ENCODE measurements around the gene CDH20. TPM values are rescaled to one million over a fixed set of nuclear protein-coding genes. Genes with fewer than 3 reads are reported as not detected.

The CDH20 gene
- total and polyA plus RNA-seq, 2 of the 4 experiments (the other 2 are of a cell fraction): not detected

DNA sequence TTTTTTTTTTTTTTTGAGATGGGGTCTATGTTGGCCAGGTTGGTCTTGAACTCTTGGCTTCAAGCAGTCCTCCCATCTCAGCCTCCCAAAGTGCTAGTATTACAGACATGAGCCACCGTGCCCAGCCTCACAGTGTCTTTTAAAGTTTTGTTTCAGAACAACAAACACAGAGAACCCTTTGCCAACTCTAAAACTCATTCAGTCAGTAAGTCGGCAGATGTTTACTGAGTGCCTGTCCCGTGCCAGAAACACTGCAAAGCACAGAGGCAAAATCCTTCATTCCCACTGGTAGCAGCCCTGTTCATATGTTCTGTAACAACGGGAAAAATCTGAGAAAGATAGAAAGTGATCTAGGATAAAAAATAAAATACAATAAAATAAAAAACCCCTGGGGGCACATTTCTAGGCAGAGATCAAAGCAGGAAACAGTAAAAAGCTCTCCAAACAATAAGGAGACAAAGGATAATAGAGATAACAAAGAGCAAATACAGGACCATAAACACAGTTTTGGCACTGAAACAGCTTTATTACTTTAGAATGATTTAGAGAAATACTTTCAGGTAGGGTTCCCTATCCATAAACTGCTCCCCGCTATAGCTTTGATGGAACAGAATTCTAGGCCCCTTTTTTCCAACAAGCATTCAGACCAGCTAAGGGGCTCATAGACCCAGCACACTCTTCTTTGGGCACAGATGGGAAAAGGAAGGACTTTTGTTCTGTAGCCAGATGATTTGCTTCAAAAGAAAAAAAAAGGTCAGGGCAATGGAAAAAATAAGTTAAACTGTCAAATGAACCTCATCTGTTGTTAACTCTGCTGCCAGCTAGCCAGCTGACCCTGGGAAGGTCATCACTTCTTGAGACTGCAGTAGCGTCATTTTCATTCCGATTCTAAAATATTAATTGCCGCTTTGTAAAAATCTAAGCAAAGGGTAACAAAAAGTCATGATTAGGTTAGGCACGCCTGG, 212.3 kb downstream of the CDH20 start:
- ATAC-seq (ENCODE audit: low read depth) (no peak), DNase-seq (no peak)
- BruUV-seq (replicated peaks): no TSS peak
- Histone ChIP-seq H3K56ac (ENCODE audit: extremely low read depth, insufficient read depth, low read length) (no peak overlapping the region), H3K4ac (ENCODE audit: low read depth, low read length) (no peak overlapping the region), H3K4me2 (ENCODE audit: low read depth, low read length) (no peak overlapping the region), H2BK120ac (ENCODE audit: low read depth, low read length) (no peak overlapping the region), H3K4me3 (ENCODE audit: insufficient read depth, low read depth, low read length) (no peak overlapping the region), H2BK15ac (ENCODE audit: low read depth, low read length) (no peak overlapping the region), H3K36me3 (ENCODE audit: control insufficient read depth, insufficient read depth, low read length) (no peaks in the 10 kb centered on the region), H2AK5ac (ENCODE audit: low read depth, low read length) (no peak overlapping the region), H3K9me3 (ENCODE audit: control insufficient read depth, insufficient read depth, low read length) (no peaks in the 10 kb centered on the region), H2BK20ac (ENCODE audit: low read depth, low read length) (no peak overlapping the region), H2AFZ (replicated peaks; ENCODE audit: low read length, poor library complexity) (no peak overlapping the region), H3K79me1 (ENCODE audit: low read depth in 1 of 2, low read length in 2 of 2) (no peaks in the 10 kb centered on the region), H3K27ac (ENCODE audit: insufficient read depth, low read length) (no peak overlapping the region), H3K9ac (ENCODE audit: low read depth, low read length) (no peak overlapping the region), H4K91ac (ENCODE audit: insufficient read depth, low read depth, low read length) (no peak overlapping the region), H3K18ac (ENCODE audit: low read depth, low read length) (no peak overlapping the region), H3K9me1 (ENCODE audit: insufficient read depth, low read length) (0 out of 2 replicates have a peak, but pooled peaks cover 4% of the 10 kb centered on the region), H3K4me1 (ENCODE audit: control insufficient read depth, insufficient read depth, low read length) (peaks cover 2% of the 10 kb centered on the region; the same call in 1 of the 2 replicates), H3K14ac (replicated peaks; ENCODE audit: low read depth, low read length) (no peak overlapping the region), H3K23ac (ENCODE audit: low read depth, low read length) (no peak overlapping the region), H2AK9ac (replicated peaks; ENCODE audit: low read depth, low read length, poor library complexity) (no peak overlapping the region), H4K20me1 (ENCODE audit: insufficient read depth, low read length) (no peaks in the 10 kb centered on the region), H3K27me3 (ENCODE audit: control insufficient read depth, insufficient read depth, low read length) (no peaks in the 10 kb centered on the region; the same call in 1 of the 2 replicates), H4K5ac (ENCODE audit: low read depth, low read length) (no peak overlapping the region), H2BK5ac (ENCODE audit: low read depth, low read length, poor library complexity, severe bottlenecking) (no peak overlapping the region), H4K8ac (ENCODE audit: low read depth in 2 of 2, low read length in 2 of 2) (no peak overlapping the region)
- no CpG with 5 or more reads among the region's 9 CpGs for WGBS, 2 experiments (ENCODE audit: extremely low coverage in 2 of 2, insufficient read length in 1 of 2)
- intact Hi-C loops (cut with micrococcal nuclease): no loop called here
- dilution Hi-C loops (cut with HindIII; ENCODE audit: low sequenced_read_pairs, unreplicated experiment): no loop called here
- ChIA-PET CTCF (interaction anchor here (0.6 kb wide), 1 partner anchor 476 kb away, joined by 4 read pairs; no protein-coding TSS in a partner anchor), POLR2A (ENCODE audit: unreplicated experiment) (no interaction called here)
- in situ Hi-C loops (cut with MboI; ENCODE audit: low sequenced_read_pairs): no loop called here
- no peak for TF ChIP-seq FOS (IDR thresholded peaks at IDR 0.05; ENCODE audit: low read depth, low read length)
- no peak for TF ChIP-seq RFX5 (IDR thresholded peaks at IDR 0.05; ENCODE audit: low read depth, low read length)
- TF ChIP-seq CEBPB (IDR thresholded peaks at IDR 0.05; ENCODE audit: low read depth, low read length): no peak
- no peak for TF ChIP-seq SMC3 (IDR thresholded peaks at IDR 0.05; ENCODE audit: low read depth, low read length)
- no peak for TF ChIP-seq RAD21 (IDR thresholded peaks at IDR 0.05; ENCODE audit: low read length)
- no peak for TF ChIP-seq MXI1 (IDR thresholded peaks at IDR 0.05; ENCODE audit: borderline replicate concordance, low read depth, low read length)
